HG02852 (cell line): ENCODE results near the gene CCDC148.
"Not testable (repeated sequence)": the region's sequence is repeated elsewhere in the genome, so short reads cannot be mapped to it uniquely, and the experiment has no call there.

Source experiments
- ATAC-seq: cut with Tn5 transposase; IDR thresholded peaks from one replicate; pipeline ENCODE4 v1.9.1; 2021; ENCODE audit warnings: mild to moderate bottlenecking, moderate library complexity; ENCODE audit not compliant: unreplicated experiment

Gene CCDC148

DNA sequence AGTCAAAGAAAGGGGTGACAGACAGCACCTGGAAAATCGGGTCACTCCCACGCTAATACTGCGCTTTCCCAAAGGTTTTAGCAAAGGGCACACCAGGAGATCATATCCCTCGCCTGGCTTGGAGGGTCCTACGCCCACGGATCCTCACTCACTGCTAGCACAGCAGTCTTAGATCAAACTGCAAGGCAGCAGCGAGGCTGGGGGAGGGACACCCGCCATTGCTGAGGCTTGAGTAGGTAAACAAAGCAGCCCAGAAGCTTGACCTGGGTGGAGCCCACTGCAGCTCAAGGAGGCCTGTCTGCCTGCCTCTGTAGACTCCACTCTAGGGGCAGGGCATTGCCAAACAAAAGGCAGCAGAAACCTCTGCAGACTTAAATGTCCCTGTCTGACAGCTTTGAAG lies 233.5 kb downstream of the CCDC148 start:
- ATAC-seq = not testable (repeated sequence)

DNA sequence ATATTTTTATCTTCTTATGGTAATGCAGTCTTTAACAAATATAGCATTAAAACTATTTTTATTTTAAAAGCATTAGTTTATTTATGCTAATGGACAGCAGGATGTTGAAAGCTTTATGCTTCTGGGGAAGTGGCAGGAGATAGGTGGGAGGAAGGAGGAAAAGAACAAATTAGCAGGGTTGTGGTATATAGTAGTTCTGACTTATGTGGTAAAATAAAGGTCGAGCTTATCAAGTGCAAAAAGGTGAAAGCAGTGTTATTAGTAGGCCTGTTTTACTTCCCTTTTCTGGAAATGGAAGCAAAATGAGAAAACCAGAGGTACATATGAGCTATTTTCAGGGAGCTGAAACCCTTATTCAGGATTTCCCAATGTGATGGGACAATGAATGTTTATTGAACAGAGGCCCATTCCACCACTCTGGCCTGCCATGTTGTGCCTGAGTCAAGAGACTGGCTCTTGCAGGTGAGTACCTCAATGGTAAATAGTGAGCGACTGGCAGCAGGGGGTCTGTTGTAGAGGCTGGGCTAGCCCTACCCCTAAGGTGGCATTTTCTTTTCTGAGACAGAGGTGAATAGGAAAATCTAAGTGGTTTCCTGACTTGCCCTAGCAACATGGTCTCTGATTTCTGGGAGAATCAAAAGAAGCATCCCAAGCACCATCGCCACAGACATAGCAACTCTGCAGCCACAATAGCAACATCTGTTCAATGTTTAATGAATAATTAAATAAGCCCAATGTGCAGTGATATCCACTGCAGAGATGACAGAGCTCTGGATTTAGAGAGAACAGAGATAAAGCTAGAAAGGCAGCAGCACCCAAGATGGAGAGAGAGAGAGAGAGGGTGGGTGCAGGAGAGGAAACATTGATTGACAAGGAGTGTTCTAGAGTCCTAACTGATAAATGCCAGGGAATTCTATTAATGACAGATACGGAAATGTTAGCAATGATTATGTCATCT lies 235.2 kb downstream of the CCDC148 start:
- peak; percentile 61 for ATAC-seq

DNA sequence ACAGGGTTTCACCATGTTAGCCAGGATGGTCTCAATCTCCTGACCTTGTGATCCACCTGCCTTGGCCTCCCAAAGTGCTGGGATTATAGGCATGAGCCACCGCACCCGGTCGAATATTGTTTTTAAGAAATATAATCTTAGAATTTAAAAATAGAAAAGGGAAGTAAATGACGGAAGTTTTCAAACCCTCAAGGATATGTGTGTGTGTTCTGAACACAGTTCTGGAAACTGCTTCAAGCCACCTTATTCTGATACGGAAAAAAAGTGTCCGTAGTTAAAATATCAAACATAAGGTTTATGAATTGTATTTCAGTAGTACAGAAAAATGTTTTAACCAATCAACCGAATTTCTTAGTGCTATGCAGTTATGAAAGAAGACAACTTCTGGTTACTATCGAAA lies 239.0 kb downstream of the CCDC148 start:
- no peak for ATAC-seq

DNA sequence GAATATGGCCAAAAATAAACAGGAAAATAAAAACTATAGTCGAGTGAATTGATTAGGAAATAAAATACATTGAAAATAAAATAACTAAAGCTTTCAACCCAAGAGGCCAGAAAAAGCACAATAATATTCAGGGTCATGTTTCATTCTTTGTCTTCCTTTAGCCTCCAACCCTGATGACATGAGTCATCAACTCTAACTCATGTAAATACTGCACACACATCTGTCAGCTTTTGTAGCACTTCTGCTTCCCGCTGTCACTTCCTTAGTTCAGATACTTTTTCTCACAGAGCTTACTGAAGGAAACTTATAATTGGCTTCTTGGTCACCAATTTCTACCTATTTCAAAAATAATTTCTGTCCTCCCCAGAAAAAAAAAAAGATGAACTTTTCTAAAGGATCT lies 242.1 kb downstream of the CCDC148 start:
- peak; percentile 88 for ATAC-seq

DNA sequence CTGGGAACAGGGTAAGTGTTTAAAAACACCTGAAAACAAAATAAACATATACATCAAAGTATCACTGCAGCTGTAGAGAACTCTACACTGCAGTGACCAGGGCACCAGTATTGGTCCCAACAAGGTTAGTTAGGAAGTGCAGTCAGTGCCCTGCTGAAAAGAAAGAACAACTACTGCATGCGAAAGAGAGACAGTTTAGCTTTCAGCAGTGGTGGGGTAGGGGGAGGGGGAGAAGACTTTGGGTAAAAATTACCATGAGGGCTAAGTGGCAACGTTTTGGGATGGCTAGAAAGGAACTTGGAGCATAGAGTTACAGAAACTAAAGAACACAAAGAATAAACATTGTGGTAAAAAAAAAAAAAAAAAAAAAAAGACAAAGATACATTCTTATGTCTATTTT lies 242.8 kb downstream of the CCDC148 start:
- no peak for ATAC-seq

DNA sequence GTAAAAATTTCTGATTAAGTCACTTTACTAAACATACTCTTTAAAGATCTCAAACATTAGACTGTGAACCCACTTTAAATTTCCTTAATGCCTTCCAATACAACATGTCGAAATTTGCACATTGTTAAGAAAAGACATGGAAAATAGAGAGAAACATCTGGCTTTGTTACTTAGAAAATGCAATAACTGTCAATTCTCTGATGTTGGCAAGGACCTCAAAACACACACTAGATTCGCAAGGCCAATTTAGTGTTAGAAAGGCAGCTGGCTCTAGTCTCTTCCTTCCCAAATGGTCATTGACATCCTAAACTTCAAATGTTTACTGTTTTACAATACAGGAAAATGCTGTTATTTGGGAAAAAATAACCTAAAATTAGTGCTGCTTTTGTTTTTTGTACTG lies 244.3 kb downstream of the CCDC148 start:
- no peak for ATAC-seq

DNA sequence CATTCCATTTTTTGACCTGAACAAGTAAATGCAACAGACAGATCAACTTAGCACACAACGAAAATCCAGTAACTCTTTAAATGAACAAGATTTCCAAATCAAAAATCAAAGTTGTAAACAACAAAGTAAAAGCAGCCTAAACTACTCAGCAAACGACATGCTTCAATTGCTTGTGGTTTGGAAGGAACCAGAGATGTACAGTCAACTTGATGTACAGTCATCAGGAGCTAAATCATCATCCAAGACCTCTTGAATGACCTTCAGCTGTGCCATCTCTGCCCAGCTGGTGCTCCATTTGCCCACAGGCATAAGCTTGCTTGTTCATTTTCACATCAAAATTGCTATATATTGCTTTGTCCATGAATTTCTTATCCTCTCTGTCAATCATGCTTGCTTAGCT lies 245.1 kb downstream of the CCDC148 start:
- no peak for ATAC-seq

DNA sequence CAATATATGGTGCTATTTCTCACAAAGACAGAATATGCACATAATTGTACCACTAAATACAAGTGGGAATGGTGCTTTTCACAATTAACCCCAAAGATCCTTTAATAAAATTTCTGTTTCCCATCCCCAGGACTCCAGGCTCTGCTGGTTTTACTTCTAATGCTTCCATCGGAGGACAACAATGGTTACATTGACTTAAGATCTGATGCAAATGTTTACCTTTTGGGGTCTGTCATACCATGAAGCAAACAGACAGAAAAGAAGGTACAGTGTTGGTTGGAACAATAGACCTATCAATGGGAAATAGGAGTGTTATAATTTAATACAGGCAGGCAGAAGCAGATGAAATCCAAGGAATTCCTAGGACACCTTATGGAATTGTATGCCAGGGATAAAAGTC lies 249.2 kb downstream of the CCDC148 start:
- ATAC-seq = no peak

DNA sequence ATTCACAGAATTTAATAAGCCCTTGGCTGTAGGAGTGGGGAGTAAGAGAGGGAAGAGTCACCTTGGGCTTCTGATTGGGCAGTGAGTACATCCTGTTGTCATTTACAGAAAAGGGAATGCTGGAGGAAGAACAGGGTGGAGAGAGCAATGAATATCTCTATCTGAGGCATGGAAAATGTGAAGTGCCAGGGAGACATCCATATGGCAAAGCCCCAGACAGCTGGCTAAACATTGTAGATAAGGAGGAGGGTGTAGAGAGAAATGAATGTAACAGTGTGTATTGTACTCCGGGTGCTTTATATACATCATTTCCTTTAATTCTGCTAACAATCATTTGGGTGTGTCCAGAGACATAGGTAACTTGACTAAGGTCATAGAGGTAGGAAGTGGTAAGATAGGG lies 251.3 kb downstream of the CCDC148 start:
- no peak for ATAC-seq

DNA sequence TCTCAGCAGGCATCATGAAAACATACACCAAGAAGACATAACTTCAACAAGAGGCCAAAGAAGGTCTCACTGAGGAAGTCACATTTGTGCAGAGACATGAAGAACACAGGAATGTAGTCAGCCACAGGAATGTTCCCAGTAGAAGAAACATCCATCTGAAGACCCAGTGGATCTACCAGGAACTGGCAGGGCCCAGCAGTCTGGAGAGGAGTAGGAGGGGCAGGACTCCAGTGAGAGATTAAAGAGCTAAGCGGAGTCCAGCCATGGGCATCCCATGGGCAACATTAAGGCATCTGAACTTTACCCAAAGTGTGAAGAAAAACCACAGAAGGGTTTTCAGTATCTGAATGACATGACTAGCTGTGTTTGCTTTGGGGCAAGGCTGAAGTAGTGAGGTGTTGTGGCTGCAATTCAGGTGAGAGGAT lies 251.8 kb downstream of the CCDC148 start:
- no peak for ATAC-seq

DNA sequence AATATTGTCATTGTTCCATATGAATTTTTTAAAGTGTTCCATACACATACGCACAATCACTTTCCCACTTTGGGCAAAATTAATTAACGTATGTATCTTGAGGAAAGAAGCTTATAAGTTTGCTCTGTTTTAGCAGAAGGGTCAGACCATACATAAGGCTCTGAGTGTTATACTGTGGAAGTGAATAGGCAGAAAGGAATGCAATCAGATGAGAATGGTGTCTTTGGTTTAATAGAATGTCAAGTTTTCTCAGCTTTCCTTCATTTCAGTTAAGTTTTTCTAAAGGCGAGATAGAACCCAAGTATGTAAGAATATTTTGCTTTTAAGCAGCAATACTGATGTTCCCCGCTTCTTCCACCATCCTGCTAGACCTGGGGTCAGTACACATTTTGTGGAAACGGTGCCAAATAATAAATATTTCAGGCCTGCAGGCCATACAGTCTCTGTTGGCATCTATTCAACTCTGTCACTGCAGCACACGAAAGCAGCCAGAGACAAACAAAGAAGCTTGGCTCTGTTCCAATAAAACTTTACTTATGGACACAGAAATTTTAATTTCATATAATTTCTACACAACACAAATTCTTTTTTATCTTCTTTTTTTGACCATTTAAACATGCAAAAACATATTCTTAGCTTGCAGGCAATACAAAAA lies 254.3 kb downstream of the CCDC148 start:
- ATAC-seq = no peak

DNA sequence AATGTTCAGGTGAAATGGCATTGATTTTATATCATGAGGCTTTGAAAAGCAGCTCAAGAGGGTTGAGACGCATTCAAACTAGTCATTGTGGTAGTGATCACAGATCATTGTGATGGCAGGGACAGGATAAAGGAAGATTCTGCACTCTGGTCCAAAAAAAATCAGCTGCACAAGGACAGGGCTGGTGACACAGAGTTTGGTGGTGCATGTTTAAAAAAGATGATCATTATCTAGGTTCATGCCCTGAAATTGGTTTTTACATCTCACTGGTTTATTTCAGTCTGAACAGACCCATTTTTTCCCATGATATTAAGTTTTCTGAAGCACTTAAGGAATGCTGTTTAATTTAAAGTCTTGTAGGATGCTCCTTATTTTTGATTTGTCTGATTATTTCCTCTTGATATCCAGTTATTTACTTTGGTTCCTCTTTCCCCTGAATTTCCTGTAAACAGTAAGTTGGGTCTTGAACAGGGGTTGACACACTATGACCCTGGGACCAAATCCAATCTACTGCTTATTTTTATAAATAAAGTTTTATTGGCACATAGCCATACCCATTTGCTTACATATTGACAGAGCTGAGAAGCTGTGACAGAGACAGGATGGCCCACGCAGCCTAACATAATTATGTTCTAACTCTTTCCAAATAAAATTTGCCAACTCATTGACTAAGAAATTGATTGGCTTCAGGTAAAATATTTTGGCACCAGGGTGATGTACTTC lies 256.5 kb downstream of the CCDC148 start:
- ATAC-seq = no peak

DNA sequence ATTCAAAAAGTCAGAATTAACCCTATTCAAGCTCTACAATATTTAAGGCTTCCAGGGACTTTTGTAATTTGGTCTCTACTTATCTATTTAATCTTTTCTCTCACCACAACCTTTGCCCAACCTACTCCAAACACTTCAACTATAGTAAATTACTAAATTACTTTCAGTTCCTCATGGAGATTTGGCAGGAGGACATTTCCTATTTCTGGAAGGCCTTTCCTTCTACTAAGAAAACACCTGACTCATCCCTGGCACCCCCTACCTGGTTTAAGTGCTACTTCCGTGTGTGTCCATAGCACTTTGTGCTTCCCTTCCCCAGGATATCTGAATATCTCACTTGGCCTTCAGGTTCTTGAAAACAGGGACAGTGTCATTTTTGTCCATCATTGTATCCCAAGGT lies 258.6 kb downstream of the CCDC148 start:
- no peak for ATAC-seq

DNA sequence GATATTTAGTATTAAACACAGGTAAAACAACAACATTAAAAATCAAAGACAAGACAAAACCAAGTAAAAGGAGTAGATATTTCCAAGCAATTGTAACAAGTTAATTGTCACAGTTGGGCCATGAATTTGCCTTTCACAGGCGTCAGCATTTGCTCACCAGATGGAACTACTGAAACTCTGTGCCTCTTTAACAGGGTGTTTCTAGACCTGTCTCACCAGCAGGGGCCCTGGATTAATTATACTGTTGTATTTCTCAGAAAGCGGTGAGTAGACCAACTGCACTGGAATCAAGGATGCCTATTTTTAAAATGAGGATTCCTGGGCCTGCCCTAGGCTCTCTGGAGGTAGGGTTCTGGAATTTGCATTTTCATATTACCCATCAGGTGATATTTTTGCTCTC lies 262.3 kb downstream of the CCDC148 start:
- ATAC-seq = no peak

DNA sequence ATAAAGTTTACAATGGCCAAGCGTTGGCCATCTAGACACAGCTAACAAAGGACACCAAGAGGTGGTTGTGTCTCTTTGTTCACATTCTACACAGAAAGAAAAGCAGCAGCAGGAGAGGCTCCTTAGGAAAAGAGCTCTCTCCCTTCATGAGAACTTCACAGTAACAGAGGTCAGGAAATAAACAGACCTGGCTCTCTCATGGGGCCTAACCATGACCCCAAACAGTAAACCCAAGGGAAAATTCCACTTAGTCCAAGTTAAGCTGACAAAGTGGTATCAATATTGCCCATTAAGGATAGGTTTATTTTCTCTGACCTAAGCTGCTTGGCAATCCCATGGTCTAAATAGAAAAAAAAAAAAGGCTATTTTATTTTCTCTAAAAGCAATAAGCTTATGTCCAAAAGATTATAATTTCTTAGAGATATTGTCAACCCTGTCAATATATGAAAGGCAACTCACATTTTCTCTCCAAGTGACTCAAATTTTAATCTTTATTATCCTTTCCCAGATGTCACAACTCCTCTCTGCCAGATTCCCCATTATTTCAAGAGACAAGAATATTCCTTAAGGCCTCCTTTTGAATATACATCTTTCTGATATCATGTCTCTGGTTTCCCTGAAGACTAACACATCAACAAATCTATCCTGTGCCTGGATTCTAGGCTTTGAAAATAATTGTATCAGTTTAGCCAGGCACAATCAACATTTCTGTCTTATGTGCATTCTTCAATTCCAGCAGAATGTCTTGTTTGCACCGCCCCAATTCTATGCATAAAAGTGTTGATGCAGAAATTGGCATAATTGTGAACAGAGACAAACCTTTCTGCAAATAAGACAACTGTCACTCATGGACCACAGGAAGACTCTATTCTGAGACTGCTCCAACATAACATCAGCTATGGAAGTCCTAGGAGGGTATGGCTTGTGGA lies 263.8 kb downstream of the CCDC148 start:
- no peak for ATAC-seq

DNA sequence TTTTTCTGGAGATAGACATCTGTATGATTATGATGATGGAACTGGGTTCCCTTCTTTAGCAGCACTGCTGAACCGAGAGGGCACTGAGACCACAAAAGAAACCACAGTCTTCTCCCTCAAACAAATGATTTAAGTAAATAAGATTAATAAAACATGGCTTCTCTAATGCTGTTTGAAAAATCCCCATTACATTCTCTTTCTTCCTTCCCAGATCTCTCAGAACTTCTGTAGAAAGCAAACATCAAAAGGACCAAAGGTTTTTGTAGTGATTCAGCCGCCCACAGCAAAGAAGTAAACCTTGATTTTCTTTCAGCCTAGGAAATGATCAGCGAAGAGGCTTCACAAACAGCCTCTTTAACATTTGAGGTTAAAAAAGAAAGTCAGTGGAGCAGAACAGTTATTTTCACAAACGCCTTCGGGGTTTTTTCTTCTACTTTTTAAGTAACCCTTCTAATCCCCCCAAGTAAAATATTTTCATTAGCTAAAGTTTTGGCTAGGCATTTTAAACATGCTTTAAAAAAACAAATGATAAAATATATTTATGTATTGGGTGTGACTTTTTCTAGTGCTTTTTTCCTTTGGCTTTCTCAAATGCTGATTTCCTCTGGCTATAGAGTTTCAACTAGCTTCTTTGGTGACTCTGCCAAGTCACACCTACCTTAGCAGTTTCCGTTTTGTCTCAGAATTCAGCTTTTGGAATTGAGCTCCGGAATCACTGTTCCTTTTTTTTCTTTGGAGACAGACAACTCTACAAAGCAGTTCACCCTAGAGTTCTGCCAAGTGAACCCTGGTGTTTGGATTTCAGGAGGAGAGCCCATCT lies 265.3 kb downstream of the CCDC148 start:
- ATAC-seq = peak; percentile 89

DNA sequence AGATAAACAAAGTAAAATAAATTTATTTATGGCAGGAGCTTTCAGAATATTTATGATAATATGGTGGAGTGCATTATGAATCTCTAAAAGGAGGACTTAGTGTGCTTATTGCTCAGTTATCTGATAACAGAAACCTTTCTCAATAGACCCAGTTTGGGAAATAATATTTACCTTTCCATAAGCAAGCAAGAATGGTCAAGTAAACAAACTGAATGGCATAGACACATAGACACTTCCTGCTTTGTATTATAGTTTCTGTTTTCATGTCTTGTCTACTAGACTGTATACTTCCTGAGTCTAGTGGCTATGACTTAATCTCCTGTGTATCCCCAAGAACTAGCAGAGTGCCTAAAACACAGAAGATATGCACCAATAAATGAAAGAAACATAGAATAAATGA lies 267.0 kb downstream of the CCDC148 start:
- peak; percentile 36 for ATAC-seq

DNA sequence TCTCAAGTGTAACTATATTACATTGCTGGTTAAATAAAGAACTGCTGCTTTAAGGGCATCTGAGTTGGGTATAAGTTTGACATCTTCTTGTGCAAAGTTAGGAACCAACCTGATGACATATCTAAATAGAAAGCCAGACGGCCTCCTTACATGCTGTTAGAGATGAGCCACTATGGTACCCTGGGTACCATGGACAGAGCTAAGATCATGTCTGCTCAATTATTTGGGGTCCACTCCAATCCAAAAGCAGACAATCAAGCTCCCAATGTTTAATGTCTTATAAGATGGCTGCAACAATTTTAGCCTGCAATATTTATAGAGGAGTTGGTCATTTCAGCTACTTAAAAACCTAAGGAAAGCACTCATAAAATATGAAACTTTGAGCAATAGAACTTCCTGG lies 268.6 kb downstream of the CCDC148 start:
- no peak for ATAC-seq

DNA sequence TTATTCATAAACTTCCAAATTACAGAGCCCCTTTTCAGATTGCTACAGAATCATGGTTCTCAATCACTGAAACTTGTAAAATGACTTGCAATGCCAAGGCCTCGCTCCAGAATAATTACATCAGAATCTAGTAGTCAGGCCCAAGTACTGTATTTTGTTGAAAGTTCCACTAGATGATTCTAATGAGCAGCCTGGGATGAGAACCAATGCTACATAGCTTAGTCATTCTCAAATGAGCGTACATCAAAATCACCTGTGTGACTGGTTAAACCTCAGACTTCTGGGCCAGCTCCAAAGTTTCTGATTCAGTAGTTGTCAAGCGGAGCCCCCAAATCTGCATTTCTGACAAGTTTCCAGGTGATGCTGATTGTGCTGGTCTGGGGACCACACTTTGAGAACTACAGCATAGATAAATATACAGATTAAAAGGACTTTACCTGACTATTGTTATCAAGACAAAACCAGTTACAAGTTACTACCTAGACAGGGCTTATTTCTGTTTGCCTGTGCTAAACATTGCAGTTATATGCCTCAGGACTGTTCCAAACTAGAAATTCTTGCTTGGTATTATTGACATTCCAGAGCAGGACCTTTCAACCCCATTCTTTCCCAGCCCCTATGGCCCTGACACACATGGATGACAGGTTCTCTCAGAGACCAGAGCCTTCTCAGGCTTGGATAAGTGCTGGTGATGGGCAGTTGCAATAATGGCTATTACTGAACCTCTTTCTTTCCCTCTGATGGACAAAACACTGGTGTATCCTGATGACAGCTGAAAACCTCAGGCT lies 271.8 kb downstream of the CCDC148 start:
- ATAC-seq = no peak
